Left kidney (tissue), 2 donors: ENCODE results near the gene CCSER1. TPM values are rescaled to one million over a fixed set of nuclear protein-coding genes. Genes with fewer than 3 reads are reported as not detected.
"Not testable (repeated sequence)": the region's sequence is repeated elsewhere in the genome, so short reads cannot be mapped to it uniquely, and the experiment has no call there.

ENCODE experiments used
- DNase-seq: peaks from one replicate; pipeline ENCODE4 v3.0.0-alpha.2; 2013
- polyA plus RNA-seq: library from polyadenylated mRNA; unstranded; fragments of 120-200 nt; gene quantifications from one replicate; pipeline ENCODE4 v1.2.1, GENCODE V29; 2013; ENCODE audit not compliant: insufficient read length

Gene CCSER1
- polyA plus RNA-seq, 1 donor, result 22.4 TPM

- no peak for DNase-seq
Observed at GRCh38 chr4:90299373-90299772, 172.2 kb downstream of the CCSER1 start.

- DNase-seq, result no peak
Observed at GRCh38 chr4:90306810-90307209, 179.6 kb downstream of the CCSER1 start.

- DNase-seq, result not testable (repeated sequence)
Observed at GRCh38 chr4:90317140-90317539, 189.9 kb downstream of the CCSER1 start.

GRCh38 chr4:90317785-90318184 is 190.6 kb downstream of the CCSER1 start:
- no peak for DNase-seq

DNA sequence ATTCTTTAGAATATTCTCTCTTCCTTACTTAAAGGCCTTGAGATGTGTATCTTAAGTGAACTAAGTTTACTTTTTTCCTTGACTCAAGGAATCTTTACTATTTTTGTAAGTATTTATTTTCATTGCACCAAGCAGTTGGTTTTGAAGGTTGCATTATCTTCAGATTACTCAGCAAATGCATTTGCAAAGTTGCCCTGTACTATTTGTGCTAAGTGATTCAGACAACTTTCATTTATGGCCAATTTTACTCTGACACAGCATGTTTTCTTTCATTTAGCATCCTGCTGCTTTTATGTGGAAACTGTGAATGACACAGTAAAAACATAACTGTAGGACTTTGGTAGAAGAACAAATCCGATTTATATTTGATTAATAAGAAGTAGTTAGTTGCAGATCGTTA is 191.0 kb downstream of the CCSER1 start:
- no peak for DNase-seq

DNA sequence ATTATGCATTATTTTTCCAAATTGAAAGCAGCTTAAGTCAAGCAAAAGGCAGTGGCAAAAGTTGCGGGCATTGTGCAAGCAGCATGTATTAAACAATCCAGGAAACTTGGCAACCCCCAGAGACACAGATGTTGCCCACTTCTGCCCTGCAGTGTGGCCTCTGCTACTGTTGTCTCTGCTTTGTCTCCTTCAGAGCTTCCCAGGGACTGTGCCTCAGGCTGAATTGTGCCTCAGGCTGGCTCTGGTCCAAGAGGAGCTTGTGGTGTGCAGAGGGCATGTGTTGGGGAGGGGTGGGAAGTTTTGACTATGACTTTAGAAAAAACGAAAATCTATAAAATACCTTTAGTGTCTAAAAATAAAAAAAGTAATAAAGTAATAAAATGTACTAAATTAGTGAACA is 201.4 kb downstream of the CCSER1 start:
- no peak for DNase-seq

- DNase-seq, result no peak
Observed at GRCh38 chr4:90330546-90330945, 203.4 kb downstream of the CCSER1 start.

- DNase-seq, result no peak
Observed at GRCh38 chr4:90345549-90346215, 218.5 kb downstream of the CCSER1 start.

- no peak for DNase-seq
Observed at GRCh38 chr4:90349636-90350035, 222.4 kb downstream of the CCSER1 start.

DNA sequence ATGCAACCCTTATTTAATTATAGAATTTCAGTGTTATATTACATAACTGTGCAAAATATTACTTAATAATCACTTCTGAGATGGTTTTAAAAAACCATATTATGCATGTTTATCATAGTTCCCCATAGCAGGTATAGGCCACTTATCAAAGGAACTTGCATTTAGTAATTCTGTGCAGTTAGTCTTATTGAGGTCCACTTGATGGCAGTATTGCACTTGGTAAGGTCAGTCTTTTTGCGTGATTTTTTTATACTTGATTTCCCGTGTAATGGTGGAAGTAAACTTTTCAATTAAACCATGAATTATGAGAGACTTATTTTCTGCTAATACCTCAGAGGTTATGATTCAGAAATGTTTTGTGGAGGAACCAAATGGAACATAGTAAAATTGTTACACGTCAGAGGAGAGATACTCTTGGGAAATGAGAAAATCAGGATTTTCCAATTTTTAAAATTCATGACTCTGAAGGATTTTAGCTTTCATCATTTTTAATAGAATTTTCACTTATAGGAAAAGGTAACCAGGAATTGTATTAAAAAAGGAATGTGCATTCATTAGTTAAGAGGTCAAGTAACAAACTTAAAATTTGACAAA is 230.0 kb downstream of the CCSER1 start:
- peak; percentile 58 for DNase-seq

GRCh38 chr4:90375081-90375480 is 247.9 kb downstream of the CCSER1 start:
- no peak for DNase-seq

GRCh38 chr4:90393215-90393614 is 266.0 kb downstream of the CCSER1 start:
- DNase-seq, result no peak

DNA sequence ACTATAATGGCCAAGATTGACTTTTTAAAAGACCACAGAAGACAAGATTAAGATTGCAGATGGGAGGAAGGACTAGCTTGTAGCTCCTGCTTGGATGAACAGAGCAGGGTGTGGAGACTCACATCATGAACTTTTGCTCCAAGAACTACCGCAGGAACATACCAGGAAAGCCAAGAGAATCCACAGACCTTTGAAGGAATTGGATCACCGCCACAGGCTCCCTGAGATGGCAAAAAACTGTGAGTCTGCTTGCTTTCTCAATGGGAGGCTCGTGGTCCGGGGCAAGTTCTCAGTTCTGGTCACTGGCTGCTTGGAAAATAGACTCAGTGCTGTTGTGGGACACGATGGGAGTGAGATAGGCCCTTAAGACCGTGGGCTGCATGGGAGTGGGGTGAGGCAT is 276.6 kb downstream of the CCSER1 start:
- no peak for DNase-seq

DNA sequence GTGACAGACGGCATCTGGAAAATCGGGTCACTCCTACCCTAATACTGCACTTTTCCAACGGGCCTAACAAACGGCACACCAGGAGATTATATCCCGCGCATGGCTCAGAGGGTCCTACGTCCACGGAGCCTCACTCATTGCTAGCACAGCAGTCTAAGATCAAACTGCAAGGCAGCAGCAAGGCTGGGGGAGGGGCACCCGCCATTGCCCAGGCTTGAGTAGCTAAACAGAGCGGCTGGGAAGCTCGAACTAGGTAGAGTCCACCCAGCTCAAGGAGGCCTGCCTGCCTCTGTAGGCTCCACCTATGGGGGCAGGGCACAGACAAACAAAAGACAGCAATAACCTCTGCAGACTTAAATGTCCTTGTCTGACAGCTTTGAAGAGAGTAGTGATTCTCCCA is 280.7 kb downstream of the CCSER1 start:
- not testable (repeated sequence) for DNase-seq

DNA sequence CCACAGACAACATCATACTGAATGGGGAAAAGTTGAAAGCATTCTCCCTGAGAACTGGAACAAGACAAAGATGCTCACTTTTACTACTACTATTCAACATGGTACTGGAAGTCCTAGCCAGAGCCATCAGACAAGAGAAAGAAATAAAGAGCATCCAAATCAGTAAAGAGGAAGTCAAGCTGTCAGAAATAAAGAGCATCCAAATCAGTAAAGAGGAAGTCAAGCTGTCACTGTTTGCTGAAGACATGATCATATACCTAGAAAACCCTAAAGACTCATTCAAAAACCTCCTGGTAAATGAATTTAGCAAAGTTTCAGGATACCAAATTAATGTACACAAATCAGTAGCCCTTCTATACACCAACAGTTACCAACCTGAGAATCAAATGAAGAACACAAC is 285.6 kb downstream of the CCSER1 start:
- not testable (repeated sequence) for DNase-seq

- DNase-seq, result no peak
Observed at GRCh38 chr4:90415116-90415515, 287.9 kb downstream of the CCSER1 start.

DNA sequence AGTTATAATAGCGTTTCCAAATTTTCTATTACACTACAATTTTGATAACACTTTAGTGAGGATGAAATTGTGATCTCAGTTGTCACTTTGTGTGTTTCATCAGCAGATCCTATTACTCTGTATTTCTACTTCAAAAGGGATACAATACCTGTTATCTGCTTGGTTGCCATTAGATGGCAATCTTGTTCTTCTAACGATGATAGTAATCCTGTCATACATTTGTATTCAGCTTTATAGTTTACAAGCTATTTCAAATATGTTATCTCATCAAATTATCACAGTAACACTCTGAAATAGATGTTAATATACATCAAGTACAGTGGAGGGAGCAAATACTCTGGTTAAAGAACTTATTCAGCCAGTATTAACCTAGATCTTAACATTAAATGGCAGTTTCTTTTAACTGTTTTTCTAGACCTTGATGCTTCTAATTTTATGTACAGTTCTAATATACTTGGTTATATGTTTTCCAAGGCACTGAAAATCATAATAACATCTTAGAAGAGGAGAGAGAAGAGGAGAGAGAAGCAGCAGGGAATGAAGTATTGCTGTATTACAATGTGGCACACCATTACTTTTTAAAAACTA is 292.0 kb downstream of the CCSER1 start:
- DNase-seq, result peak; percentile 49

DNA sequence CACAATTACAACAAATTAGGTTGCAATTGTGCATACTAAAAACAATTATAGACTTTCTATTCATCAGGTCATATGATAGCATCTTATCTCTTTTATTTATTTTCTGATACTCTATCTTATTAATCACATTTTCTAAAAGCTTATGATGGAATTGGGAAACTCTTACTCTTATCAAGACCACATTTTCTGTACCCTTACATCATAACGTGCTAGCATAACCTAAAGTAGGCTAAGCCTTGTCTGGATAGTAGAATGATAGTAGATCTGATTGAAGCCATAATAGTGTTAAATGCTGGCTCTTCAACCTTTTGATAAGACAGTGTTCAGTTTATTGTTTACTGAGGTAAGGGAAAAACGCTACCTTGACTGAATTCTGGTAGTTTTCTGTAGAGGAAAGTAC is 294.0 kb downstream of the CCSER1 start:
- DNase-seq, result no peak

GRCh38 chr4:90425893-90426292 is 298.7 kb downstream of the CCSER1 start:
- DNase-seq, result no peak

DNA sequence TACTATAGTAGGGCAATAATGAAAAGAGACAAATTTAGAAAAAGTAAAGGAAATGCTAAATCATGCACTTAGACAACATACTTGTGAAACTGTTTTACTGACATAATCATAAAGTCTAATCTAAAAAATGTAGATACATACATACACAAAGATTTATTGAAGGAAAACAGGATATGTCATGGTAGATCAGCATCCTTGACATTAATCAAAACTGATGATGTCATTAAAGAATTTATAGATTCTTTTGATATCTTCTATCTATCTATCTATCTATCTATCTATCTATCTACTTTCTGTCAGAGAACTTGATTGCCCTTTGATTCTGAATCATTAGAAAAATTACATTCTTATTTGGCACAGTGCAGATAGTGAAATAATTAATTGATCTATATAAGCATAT is 311.3 kb downstream of the CCSER1 start:
- no peak for DNase-seq

DNA sequence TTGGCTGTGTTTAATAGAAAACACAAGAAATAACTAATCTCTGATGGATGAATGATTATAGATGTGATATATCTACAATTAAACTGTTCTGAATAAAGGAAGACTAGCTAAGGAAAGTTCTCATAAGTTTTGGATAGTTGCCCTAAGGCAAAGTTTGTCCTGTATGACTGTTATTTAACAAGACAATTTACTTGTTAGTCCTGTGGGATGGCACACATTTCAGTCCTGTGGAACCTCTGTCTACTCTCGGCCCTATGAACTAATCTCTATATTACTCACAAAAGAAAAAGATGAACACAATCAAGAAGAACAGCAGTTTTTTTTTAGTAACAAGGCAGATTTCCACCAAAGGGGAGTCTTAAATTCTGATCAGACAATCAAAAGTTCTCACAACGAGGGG is 314.6 kb downstream of the CCSER1 start:
- no peak for DNase-seq

GRCh38 chr4:90442619-90443018 is 315.4 kb downstream of the CCSER1 start:
- DNase-seq, result no peak

DNA sequence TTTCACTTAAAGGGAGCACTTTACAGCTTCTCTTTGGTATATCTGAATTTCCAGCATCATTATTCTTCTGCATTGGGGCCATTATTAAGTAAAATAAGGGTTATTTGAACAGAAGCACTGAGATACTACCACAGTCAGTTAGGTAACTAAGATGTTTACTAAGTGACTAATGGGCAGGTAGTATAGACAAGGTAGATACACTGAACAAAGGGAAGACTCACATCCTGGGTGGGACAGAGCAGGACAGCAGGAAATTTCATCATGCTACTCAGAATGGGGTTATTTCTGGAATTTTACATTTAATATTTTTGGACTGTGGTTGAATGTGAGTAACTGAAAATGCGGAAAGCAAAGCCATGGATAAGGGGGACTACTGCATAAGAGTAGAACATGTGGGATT is 316.0 kb downstream of the CCSER1 start:
- DNase-seq, result no peak

DNA sequence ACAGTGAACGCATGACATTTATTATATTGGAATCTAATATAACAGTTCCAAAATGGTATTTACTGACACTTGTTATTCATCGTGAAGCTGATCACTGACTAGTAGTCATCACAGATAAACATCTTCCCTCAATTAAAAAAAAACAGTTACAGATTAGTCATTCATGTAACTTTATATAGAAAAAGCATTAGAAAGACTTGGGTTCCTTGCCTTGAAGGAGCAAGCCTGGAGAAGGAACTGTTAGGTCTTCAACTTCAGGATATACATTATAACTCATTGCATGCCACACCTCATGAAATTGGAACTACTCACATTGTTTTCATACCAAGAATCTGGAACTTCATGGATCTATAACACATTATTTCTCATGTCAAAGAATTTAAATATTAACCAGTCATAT is 317.7 kb downstream of the CCSER1 start:
- DNase-seq, result no peak
